Measurements from ENCODE around the gene RFLNA. TPM values are rescaled to one million over a fixed set of nuclear protein-coding genes. Genes with fewer than 3 reads are reported as not detected.

RFLNA gene
- total and polyA plus RNA-seq, 2 experiments from 2014 or later: 3.9 to 20.4 TPM

DNA sequence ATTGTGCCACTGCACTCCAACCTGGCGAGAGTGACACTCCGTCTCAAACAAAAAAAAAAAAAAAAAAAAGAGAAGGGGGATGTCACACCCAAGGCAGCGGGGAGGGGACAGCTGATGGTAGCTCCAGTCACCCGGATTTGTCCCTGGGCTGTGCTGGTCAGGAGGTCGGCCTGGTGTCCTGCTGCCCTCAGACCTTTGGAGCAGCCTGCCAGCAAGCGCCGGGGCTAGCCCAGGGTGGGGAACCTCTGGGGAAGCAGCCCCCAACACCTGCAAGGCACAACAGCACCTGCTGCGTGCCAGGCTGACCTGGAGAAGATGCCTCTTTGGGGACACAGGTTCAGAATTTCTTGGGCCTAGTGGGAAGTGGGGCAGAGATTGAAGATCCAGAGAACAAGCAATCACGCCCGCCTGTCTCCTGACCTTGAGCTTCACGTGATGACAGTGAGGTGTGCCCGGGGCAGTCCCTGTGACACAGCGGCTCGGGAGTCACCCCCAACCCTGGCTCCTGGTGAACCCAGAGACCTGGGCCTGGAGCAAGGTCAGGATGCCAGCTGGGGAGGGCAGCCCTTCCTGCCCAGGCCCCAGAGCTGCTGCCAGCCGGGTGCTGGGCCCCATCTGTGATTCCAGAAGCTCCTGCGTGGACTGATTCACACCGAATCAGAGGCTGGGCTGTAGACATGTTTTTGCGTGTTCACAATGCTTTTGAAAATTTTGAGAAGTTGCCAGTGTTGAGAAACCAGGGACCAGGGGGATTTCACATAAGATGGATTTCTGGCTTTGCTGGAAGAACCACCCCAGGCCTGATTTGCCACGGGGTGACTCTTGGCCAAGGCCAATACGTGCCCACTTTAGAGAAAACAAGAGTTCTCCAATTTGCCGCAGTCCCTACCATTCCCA, 66.4 kb downstream of the RFLNA start (continued):
- TF ChIP-seq, protein P1, sequence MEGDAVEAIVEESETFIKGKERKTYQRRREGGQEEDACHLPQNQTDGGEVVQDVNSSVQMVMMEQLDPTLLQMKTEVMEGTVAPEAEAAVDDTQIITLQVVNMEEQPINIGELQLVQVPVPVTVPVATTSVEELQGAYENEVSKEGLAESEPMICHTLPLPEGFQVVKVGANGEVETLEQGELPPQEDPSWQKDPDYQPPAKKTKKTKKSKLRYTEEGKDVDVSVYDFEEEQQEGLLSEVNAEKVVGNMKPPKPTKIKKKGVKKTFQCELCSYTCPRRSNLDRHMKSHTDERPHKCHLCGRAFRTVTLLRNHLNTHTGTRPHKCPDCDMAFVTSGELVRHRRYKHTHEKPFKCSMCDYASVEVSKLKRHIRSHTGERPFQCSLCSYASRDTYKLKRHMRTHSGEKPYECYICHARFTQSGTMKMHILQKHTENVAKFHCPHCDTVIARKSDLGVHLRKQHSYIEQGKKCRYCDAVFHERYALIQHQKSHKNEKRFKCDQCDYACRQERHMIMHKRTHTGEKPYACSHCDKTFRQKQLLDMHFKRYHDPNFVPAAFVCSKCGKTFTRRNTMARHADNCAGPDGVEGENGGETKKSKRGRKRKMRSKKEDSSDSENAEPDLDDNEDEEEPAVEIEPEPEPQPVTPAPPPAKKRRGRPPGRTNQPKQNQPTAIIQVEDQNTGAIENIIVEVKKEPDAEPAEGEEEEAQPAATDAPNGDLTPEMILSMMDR (conservative IDR thresholded peaks at IDR 0.05; ENCODE audit: low read depth in 2 of 2): no peak

DNA sequence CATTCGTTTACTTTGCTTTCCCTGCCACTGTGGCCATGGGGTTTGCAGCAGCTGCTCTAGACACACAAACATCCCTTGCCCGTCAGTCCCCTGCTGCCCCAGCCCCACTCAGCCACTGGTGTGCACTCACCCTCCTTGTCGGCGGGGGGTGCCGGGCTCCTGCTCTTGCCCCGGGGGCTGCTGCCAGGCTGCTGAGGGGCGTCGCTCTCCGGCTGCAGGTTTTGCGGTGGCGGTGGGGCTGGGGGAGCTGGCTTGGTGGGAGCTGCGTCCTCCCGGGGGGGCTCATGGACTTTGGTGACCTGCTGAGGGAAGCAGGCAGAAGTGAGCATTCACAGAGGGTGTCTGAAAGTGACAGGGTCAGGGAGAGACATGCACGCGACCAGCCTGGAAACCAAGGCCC, 67.1 kb downstream of the RFLNA start:
- Mint-ChIP-seq H3K36me3 (ENCODE audit: low read depth) (peaks cover 37% of the 10 kb centered on the region), H3K27me3 (ENCODE audit: insufficient read depth, low read depth, poor library complexity) (peaks cover 11% of the 10 kb centered on the region), H3K4me1 (no peaks in the 10 kb centered on the region), H3K27ac (no peak overlapping the region), H3K9me3 (no peaks in the 10 kb centered on the region), H3K4me3 (no peak overlapping the region)
- H2AFZ ChIP-seq: no peak overlapping the region
- no peak overlapping the region for H3K4me2 ChIP-seq
- H3K79me2 ChIP-seq (replicated peaks; ENCODE audit: insufficient read depth): 0 out of 2 replicates have a peak, but pooled peaks cover 5% of the 10 kb centered on the region
- H3F3A ChIP-seq (replicated peaks; ENCODE audit: low read depth): no peaks in the 10 kb centered on the region
- no peaks in the 10 kb centered on the region; the same call in 1 of the 2 replicates for H3K36me3 ChIP-seq (ENCODE audit: insufficient read depth)
- H3K9me2 ChIP-seq (ENCODE audit: insufficient read depth): no peaks in the 10 kb centered on the region
- ATAC-seq: no peak
- peaks cover 4% of the 10 kb centered on the region for H4K20me1 ChIP-seq (replicated peaks; ENCODE audit: insufficient read depth)
- no peak overlapping the region for H3K4me3 ChIP-seq
- no peak for DNase-seq (ENCODE audit: low spot score)
- no peak overlapping the region for H3K27ac ChIP-seq (ENCODE audit: low read depth)
- H3K4me1 ChIP-seq (ENCODE audit: insufficient read depth): no peaks in the 10 kb centered on the region
- no peaks in the 10 kb centered on the region for H3K27me3 ChIP-seq (ENCODE audit: insufficient read depth)
- TF ChIP-seq EZH2phosphoT487 (IDR thresholded peaks at IDR 0.05; ENCODE audit: unreplicated experiment) (no peak), NANOG (IDR thresholded peaks at IDR 0.05; ENCODE audit: borderline replicate concordance) (no peak), ZNF114 (CRISPR knock-in tag; IDR thresholded peaks at IDR 0.05) (no peak), JUNB (IDR thresholded peaks at IDR 0.05; ENCODE audit: unreplicated experiment) (no peak), POLR2AphosphoS5 (IDR thresholded peaks at IDR 0.05; ENCODE audit: low read depth) (no peak), EZH2 (IDR thresholded peaks at IDR 0.05; ENCODE audit: low read depth, unreplicated experiment) (no peak)
- TF ChIP-seq, protein P1 (conservative IDR thresholded peaks at IDR 0.05; ENCODE audit: low read depth in 2 of 2): no peak
- TF ChIP-seq, protein P2, sequence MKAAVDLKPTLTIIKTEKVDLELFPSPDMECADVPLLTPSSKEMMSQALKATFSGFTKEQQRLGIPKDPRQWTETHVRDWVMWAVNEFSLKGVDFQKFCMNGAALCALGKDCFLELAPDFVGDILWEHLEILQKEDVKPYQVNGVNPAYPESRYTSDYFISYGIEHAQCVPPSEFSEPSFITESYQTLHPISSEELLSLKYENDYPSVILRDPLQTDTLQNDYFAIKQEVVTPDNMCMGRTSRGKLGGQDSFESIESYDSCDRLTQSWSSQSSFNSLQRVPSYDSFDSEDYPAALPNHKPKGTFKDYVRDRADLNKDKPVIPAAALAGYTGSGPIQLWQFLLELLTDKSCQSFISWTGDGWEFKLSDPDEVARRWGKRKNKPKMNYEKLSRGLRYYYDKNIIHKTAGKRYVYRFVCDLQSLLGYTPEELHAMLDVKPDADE (IDR thresholded peaks at IDR 0.05): no peak
- TF ChIP-seq, protein P3, sequence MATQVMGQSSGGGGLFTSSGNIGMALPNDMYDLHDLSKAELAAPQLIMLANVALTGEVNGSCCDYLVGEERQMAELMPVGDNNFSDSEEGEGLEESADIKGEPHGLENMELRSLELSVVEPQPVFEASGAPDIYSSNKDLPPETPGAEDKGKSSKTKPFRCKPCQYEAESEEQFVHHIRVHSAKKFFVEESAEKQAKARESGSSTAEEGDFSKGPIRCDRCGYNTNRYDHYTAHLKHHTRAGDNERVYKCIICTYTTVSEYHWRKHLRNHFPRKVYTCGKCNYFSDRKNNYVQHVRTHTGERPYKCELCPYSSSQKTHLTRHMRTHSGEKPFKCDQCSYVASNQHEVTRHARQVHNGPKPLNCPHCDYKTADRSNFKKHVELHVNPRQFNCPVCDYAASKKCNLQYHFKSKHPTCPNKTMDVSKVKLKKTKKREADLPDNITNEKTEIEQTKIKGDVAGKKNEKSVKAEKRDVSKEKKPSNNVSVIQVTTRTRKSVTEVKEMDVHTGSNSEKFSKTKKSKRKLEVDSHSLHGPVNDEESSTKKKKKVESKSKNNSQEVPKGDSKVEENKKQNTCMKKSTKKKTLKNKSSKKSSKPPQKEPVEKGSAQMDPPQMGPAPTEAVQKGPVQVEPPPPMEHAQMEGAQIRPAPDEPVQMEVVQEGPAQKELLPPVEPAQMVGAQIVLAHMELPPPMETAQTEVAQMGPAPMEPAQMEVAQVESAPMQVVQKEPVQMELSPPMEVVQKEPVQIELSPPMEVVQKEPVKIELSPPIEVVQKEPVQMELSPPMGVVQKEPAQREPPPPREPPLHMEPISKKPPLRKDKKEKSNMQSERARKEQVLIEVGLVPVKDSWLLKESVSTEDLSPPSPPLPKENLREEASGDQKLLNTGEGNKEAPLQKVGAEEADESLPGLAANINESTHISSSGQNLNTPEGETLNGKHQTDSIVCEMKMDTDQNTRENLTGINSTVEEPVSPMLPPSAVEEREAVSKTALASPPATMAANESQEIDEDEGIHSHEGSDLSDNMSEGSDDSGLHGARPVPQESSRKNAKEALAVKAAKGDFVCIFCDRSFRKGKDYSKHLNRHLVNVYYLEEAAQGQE (IDR thresholded peaks at IDR 0.05; ENCODE audit: unreplicated experiment): no peak

Measured in GM23338 (cell line).